SK-N-DZ (cell line): Measurements from ENCODE around the gene TTC33.
"Not testable (repeated sequence)": the region's sequence is repeated elsewhere in the genome, so short reads cannot be mapped to it uniquely, and the experiment has no call there.

Experiments
- DNase-seq: peaks from one replicate; pipeline ENCODE4 v3.0.0-alpha.2; 2015; ENCODE audit warnings: low spot score

Gene TTC33

DNA sequence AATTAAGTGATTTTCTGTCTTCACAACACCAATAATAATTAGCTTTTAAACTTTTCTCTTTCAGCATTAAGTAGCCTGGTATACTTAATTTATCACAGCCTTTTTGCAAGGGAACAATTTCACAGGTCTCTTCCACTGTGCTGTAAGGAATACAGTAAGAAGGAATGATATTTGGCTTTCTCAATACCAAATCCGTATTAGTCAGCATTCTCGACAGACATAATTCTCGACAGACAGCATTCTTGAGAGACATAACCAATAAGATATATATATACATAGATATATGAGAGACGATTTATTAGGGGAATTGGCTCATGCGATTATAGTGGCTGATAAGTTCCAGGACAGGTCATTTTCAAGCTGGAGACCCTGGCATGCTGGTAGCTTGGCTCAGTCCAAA is 24.4 kb upstream of the TTC33 start:
- DNase-seq, result no peak

DNA sequence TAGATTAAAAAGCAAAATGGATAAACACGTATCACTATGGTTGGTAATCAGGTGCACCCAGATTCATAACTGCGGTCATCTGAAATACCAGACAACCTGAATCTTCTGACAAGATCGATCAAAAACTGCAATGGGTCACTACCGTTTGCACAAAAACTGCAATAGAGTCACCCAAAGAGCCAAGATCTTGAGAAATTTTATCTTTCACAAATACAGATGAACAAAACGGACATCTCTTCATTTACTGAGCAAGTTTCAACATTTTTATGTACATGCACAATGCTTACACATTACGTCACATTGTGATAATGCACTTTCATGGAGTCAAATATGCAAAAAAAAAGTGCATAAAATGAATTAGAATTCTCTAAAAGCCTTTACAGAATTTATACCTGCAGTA is 23.8 kb upstream of the TTC33 start:
- no peak for DNase-seq

DNA sequence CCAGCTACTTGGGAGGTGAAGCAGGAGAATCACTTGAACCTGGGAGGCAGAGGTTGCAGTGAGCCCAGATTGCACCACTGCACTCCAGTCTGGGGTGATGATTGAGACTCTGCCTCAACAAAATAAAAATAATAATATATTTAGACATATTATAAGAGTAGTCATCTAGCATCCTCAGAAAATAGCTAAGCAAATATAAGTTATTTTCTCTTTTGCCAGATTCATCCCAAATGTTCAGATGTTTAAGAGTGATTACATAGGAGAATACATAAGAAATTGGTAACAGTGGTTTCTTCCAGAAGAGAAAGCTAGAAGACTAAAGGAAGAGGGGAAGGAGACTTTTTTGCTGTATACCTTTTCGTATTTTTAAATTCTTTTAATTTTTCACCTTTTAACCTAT is 22.4 kb upstream of the TTC33 start:
- no peak for DNase-seq

DNA sequence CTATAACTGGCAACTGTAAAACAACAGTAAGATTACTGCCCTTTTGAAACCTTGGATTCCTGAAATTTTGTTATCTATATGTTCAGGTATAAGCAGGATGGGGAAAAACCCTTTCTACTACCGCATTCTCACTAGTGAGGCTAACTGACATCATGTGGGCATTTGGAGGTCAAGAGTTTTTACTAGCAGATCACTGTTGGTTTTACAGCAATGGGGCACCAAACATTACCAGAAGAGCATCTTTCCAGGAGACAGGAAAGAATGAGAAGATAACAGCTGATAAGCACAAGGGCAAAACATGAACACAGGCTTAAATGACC is 20.9 kb upstream of the TTC33 start:
- DNase-seq, result no peak

DNA sequence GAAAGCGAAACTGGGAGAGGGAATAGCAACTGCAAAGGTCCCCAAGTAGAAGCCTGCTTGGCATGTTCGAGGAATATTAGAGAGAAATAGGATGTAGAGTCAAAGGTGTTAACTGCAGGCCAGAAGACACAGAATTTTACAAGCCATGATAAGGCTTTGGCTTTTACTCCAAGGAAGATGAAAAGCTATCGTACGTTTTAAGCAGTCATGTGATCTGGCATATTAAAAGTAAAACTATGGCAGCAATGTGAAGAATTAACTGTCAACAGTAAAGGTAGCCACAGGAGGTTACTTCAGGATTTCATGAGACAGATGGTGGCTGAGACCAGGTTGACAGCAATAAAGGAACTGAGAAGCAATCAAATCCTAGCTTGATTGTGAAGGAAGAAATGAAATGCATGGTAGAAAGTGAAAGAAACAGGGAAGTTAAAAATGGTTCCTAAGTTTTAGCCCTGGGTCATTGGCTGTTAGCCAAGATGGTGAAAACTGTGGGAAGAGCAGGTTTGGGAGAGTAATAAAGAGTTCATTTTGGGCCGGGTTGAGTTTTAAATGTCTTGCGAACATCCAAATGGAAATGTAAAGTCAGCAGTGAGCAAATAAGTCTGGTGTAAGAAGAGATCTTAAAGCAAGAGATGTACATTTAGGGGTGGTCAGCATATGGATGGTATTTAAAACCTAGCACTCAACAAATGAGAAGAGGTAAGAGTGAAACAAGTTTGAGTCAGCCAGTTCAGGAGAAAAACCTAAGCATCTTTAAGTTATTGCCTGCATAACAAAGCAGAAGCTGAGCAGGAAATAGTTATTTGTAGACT is 20.3 kb upstream of the TTC33 start:
- DNase-seq, result no peak

GRCh38 chr5:40775085-40775845 is 19.5 kb upstream of the TTC33 start:
- DNase-seq, result no peak

DNA sequence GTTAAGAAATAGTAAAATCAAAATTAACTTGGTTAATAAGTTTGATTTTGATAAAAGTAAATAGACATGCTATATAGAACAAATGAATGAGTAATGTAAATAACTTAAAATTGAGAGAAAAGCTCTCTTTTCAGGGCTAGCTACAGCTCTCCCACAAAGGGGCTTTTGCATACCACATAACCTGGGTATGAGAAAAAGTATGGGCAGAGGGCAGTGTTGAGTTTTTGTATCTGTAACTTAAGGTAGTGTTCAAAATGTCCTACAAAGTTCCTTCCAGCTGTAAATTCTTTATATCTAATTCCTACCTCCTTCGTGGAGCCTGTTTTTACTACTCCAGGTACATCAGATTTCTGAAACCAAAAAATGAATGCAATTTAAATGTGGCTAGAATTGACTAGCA is 18.9 kb upstream of the TTC33 start:
- DNase-seq, result no peak

DNA sequence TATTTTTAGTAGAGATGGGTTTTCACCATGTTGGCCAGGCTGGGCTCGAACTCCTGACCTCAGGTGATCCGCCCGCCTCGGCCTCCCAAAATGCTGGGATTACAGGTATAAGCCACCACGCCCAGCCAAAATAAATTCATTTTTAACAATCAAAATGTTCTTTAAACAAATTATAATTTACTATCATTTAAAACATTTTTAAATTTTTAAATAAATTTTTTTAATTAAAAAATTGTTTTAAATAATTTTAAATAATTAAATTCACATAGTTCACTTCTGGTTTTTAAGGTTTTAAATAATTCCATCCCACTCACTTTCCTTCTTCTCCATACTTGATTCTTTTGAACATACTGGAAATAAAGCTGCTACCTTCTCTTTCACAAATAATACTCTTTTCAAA is 15.0 kb upstream of the TTC33 start:
- DNase-seq, result no peak

GRCh38 chr5:40762705-40763104 is 6.9 kb upstream of the TTC33 start:
- DNase-seq, result no peak

GRCh38 chr5:40757400-40757799 is 1.6 kb upstream of the TTC33 start:
- DNase-seq, result no peak

DNA sequence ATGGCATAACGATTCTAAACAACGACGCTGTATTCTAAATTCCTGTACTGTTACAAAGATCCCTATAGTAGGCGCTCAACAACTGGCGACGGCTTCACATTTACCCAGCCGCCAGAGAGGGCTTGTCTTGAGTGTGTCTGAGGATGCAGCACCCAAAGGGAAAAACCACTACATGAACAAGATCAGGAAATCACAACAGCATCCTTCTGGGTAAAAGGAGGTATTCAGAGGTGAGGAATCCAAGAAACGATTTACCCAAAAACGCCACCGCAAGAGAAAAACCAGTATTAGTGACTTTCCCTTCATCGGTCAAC is 711 bp downstream of the TTC33 start:
- DNase-seq, result peak; percentile 81

DNA sequence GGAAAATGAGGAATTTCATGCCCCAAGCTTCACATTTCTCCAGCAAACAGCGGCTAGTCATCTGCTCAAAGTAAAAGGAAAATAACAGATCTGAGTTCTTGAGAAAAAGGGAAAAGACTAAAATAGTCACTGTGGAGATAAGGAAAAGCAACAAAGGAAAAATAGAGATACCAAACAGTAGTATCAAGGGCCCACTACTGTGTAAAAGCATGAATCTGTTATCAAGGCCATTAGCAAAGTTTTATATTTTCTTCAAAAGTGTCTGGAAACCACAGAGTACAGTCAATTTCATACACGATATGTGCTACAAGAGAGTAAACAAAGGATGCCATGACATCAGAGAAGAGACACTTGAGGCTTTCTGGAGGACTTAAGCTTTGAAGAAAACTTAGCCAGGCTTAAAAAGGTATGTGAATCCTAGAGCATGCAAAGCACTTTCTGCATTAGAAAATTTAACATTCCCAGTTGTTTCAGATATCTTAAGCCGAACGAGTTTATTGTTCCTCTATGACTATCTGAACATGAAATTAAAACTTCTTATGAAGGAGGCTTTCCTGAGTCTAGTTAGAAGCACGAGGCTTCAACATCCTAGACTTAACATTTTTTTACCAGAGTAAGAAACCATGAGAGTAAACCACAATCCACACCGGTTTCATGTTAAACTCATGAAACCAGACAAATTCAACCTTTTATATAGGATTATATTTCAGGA is 1.2 kb downstream of the TTC33 start:
- DNase-seq, result peak; percentile 5

GRCh38 chr5:40746703-40747102 is 9.1 kb downstream of the TTC33 start:
- no peak for DNase-seq

DNA sequence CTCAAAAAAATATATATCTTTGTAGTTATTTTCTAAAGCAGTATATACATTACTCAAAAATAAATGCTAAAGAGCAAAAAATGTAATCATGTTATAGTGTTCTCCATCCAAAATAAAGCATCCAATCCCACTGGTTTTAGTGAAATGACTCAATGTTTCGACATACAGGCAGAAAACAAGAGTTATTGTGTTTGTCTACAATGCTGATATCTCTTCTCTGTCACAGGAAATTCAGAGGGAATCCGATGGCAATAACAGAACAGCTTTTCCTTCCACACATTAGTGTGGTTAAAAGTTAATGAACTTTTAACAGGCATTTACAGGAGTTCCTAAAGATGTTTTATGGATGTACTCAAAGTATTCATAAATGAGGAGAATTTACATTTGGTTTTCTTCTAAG is 12.0 kb downstream of the TTC33 start:
- no peak for DNase-seq

GRCh38 chr5:40738502-40738901 is 17.3 kb downstream of the TTC33 start:
- DNase-seq, result no peak

- peak; percentile 23 for DNase-seq
Measured at GRCh38 chr5:40736103-40736875, 19.5 kb downstream of the TTC33 start.

DNA sequence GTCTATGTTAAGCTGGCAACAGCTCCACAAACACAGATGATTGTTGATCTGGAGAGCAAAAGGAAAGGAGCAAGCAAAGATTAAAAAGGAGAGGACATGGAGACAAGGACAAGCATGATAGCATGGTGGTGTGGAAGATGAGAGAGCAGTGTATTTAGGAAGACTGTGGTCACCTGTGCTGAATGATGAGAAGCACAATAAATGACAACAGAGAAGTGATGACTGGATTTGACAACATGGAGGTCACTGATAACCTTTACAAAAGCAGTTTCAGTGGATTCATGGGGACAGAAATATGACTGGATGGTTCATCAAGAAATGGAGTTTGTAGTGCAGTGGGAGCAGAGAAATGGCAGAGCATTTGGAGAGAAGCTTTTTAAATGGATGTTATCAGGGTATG is 20.2 kb downstream of the TTC33 start:
- DNase-seq, result no peak

DNA sequence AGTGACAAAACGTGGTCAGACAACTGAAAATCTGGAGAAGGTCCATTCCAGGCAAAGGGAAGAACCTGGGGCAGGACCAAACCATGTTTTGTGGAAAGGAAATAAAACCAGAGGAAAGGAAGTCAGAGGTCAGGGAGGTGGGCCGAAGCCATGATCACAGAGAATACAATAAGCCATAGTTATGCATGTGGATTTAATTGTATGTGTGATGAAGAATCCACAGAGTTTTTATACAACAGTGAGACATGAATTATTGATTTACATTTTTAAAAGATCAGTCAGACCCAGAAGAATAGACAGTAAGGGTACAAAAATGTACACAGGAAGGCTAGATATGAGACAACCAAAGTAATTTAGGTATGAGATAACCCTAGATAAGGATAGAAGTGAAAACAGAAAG is 20.8 kb downstream of the TTC33 start:
- no peak for DNase-seq

DNA sequence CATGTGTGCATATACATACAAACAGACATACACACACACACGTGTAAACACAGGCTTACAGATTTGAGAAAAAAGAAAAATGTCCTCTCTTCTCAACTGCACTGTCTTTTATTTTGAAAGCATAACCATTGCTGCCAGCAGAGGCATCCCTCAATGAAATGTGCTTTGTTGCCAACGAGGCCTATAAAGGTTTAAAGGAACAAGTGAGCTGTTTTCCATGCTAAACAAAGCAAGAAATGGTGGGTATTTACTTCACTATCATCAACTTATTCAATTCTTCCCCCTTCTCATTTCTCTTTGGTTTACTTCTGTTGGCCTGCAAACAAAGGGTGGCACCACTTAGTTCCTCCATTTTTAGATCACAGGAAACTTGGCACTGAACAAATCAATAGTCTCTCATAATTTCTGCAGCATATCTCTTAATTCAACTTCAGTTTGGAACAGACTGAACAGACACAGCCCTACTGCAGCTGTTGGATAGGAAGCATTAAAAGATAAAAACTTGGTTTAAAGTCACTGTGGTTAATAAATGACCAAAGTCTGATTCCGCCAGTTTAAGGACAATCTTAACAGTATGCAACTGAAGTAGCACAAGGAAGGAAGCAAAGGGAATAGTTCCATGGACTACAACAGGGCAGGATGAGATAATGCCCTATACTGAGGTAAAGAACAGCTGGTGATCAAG is 21.7 kb downstream of the TTC33 start:
- no peak for DNase-seq

GRCh38 chr5:40733434-40733833 is 22.3 kb downstream of the TTC33 start:
- no peak for DNase-seq

GRCh38 chr5:40722497-40722911 is 33.3 kb downstream of the TTC33 start:
- DNase-seq, result not testable (repeated sequence)
